H1 (cell line): ENCODE data around the gene GLP1R. TPM values are rescaled to one million over a fixed set of nuclear protein-coding genes. Genes with fewer than 3 reads are reported as not detected.

Source experiments
- CTCF ChIA-PET: fragments of 300-600 bp; sonication (Branson Sonifier 250); formaldehyde crosslinking; loops from one replicate; lab custom pipeline; 2021; ENCODE audit not compliant: partially characterized antibody; lab: Charles Lee
- POLR2A ChIA-PET: fragments of 300-600 bp; sonication (Branson Sonifier 250); formaldehyde crosslinking; loops from one replicate; lab custom pipeline; 2021; ENCODE audit warnings: inconsistent platforms; ENCODE audit not compliant: partially characterized antibody; lab: Charles Lee
- DNase-seq, 2 experiments: peaks; one replicate each; pipeline versions ENCODE4 v3.0.0 to v3.0.0-alpha.2; 2010 to 2022; ENCODE audit warnings: low spot score in 2 of 2, low read depth in 1 of 2, mixed read lengths in 1 of 2
- FAIRE-seq: peaks from 2 replicates; lab custom pipeline; 2011; peaks lifted over from hg19 to GRCh38; lab: Jason Lieb, UNC
- H2AFZ ChIP-seq: 2 replicates; pipeline ENCODE4 v1.8.1; 2012; ENCODE audit warnings: low read length, inconsistent platforms
- H2AK5ac ChIP-seq: 2 replicates; pipeline ENCODE4 v1.6.1; 2013; ENCODE audit warnings: low read depth, low read length
- H2BK120ac ChIP-seq: replicated peaks from 2 replicates; pipeline ENCODE3; 2013; ENCODE audit warnings: low read depth, low read length, inconsistent platforms
- H2BK12ac ChIP-seq: 2 replicates; pipeline ENCODE4 v1.6.1; 2013; ENCODE audit warnings: low read depth, low read length
- H2BK15ac ChIP-seq: 2 replicates; pipeline ENCODE4 v1.6.1; 2013; ENCODE audit warnings: low read length
- H2BK20ac ChIP-seq: 2 replicates; pipeline ENCODE4 v1.6.1; 2013; ENCODE audit warnings: low read length
- H2BK5ac ChIP-seq: 2 replicates; pipeline ENCODE4 v1.6.1; 2013; ENCODE audit warnings: low read depth, low read length
- H3K14ac ChIP-seq: 2 replicates; pipeline ENCODE4 v1.6.1; 2013; ENCODE audit warnings: inconsistent platforms; ENCODE audit not compliant: insufficient read length
- H3K18ac ChIP-seq: 2 replicates; pipeline ENCODE4 v1.6.1; 2013; ENCODE audit warnings: low read length; ENCODE audit errors: extremely low read depth
- H3K23ac ChIP-seq: 2 replicates; pipeline ENCODE4 v1.6.1; 2013; ENCODE audit warnings: inconsistent platforms; ENCODE audit not compliant: insufficient read length
- H3K23me2 ChIP-seq: 2 replicates; pipeline ENCODE4 v1.6.1; 2013; ENCODE audit warnings: low read depth, low read length
- H3K27ac ChIP-seq: 2 replicates; pipeline ENCODE4 v1.6.1; 2011; ENCODE audit warnings: low read depth, low read length, inconsistent platforms
- H3K27me3 ChIP-seq, 4 experiments: replicated peaks in 1 of 4; 1 replicate in 1 of 4; 2 replicates in 3 of 4; pipeline versions ENCODE4 v1.6.1 to v1.8.1; 2011 to 2013; ENCODE audit warnings: low read length in 3 of 4, mild to moderate bottlenecking in 3 of 4, inconsistent platforms in 2 of 4, mixed read lengths in 2 of 4, moderate library complexity in 1 of 4; ENCODE audit not compliant: control insufficient read depth in 3 of 4, insufficient read depth in 3 of 4; ENCODE audit errors: extremely low read depth in 1 of 4
- H3K36me3 ChIP-seq, 4 experiments: 2 replicates each; pipeline versions ENCODE4 v1.6.1 to v1.8.1; 2011 to 2013; ENCODE audit warnings: mild to moderate bottlenecking in 4 of 4, low read length in 3 of 4, moderate library complexity in 2 of 4, control low read depth in 1 of 4, inconsistent platforms in 1 of 4; ENCODE audit not compliant: insufficient read depth in 4 of 4, control insufficient read depth in 2 of 4
- H3K4ac ChIP-seq: replicated peaks from 2 replicates; pipeline ENCODE3; 2013; ENCODE audit warnings: low read length, low read depth, mixed read lengths, inconsistent platforms; ENCODE audit not compliant: insufficient read length
- H3K4me1 ChIP-seq, 4 experiments: replicated peaks in 1 of 4; 1 replicate in 1 of 4; 2 replicates in 3 of 4; pipeline versions ENCODE4 v1.6.1 to v1.8.1; 2011 to 2013; ENCODE audit warnings: low read length in 3 of 4, inconsistent platforms in 2 of 4, mixed read lengths in 1 of 4; ENCODE audit not compliant: insufficient read depth in 4 of 4, control insufficient read depth in 3 of 4
- H3K4me2 ChIP-seq, 2 experiments: 2 replicates each; pipeline versions ENCODE4 v1.6.1 to v1.8.1; 2011 to 2013; ENCODE audit warnings: low read depth in 2 of 2, low read length in 2 of 2, control low read depth in 1 of 2, inconsistent platforms in 1 of 2, mild to moderate bottlenecking in 1 of 2; ENCODE audit not compliant: insufficient read depth in 1 of 2
- H3K4me3 ChIP-seq, 4 experiments: fragments of 200-600, 300-600 bp in 1 of 4; sonication (generic), shearing (Covaris generic), sonication (Bioruptor Twin) in 1 of 4; 2 replicates each; pipeline versions ENCODE4 v1.5.1 to v1.8.1; 2011 to 2016; ENCODE audit warnings: low read length in 4 of 4, low read depth in 3 of 4, control low read depth in 2 of 4, inconsistent platforms in 2 of 4, mild to moderate bottlenecking in 2 of 4, mixed read lengths in 1 of 4, moderate library complexity in 1 of 4; ENCODE audit not compliant: insufficient read depth in 2 of 4; ENCODE audit errors: extremely low read depth in 1 of 4
- H3K56ac ChIP-seq: replicated peaks from 2 replicates; pipeline ENCODE3; 2013; ENCODE audit warnings: low read depth, mild to moderate bottlenecking, mixed read lengths, low read length, inconsistent platforms; ENCODE audit not compliant: insufficient read length
- H3K79me1 ChIP-seq: 2 replicates; pipeline ENCODE4 v1.6.1; 2013; ENCODE audit warnings: low read depth, low read length, control low read depth
- H3K79me2 ChIP-seq, 2 experiments: 2 replicates each; pipeline versions ENCODE4 v1.6.1 to v1.8.1; 2012 to 2013; ENCODE audit warnings: low read length in 2 of 2, mild to moderate bottlenecking in 2 of 2, inconsistent platforms in 1 of 2; ENCODE audit not compliant: insufficient read depth in 2 of 2, control insufficient read depth in 1 of 2
- H3K9ac ChIP-seq, 4 experiments: replicated peaks in 1 of 4; 1 replicate in 1 of 4; 2 replicates in 3 of 4; pipeline versions ENCODE4 v1.6.1 to v1.8.1; 2011 to 2013; ENCODE audit warnings: low read depth in 3 of 4, low read length in 3 of 4, control low read depth in 2 of 4, mild to moderate bottlenecking in 2 of 4, moderate library complexity in 2 of 4, inconsistent platforms in 1 of 4; ENCODE audit errors: extremely low read depth in 1 of 4
- H3K9me3 ChIP-seq, 2 experiments: 2 replicates each; pipeline versions ENCODE4 v1.6.1 to v1.8.1; 2012 to 2013; ENCODE audit warnings: mild to moderate bottlenecking in 2 of 2, moderate library complexity in 2 of 2, control low read depth in 1 of 2, inconsistent platforms in 1 of 2, low read depth in 1 of 2, low read length in 1 of 2, mixed read lengths in 1 of 2; ENCODE audit not compliant: insufficient read depth in 2 of 2
- H4K20me1 ChIP-seq, 2 experiments: replicated peaks in 1 of 2; 2 replicates each; pipeline versions ENCODE3 to v1.8.1; 2011 to 2013; ENCODE audit warnings: inconsistent platforms in 2 of 2, low read length in 2 of 2, mild to moderate bottlenecking in 1 of 2; ENCODE audit not compliant: insufficient read depth in 2 of 2, control insufficient read depth in 1 of 2
- H4K5ac ChIP-seq: 2 replicates; pipeline ENCODE4 v1.6.1; 2013; ENCODE audit warnings: low read length, low read depth, mixed read lengths, inconsistent platforms; ENCODE audit not compliant: insufficient read length
- H4K8ac ChIP-seq: 2 replicates; pipeline ENCODE4 v1.8.0; 2013; ENCODE audit warnings: mild to moderate bottlenecking, moderate library complexity, low read length, inconsistent platforms; ENCODE audit not compliant: insufficient read depth; ENCODE audit errors: extremely low read depth
- H4K91ac ChIP-seq: replicated peaks from 2 replicates; pipeline ENCODE3; 2013; ENCODE audit warnings: low read length, mixed read lengths, inconsistent platforms; ENCODE audit not compliant: insufficient read length
- ATF3 ChIP-seq: IDR thresholded peaks from 2 replicates; pipeline ENCODE4 v1.6.1; 2011; ENCODE audit warnings: low read depth, mild to moderate bottlenecking, low read length; ENCODE audit not compliant: insufficient read depth
- BACH1 ChIP-seq: IDR thresholded peaks from 2 replicates; pipeline ENCODE4 v1.6.1; 2012; ENCODE audit warnings: low read length, improper control_type of control experiment
- EZH2 ChIP-seq: fragments of 200-600 bp; sonication (generic); IDR thresholded peaks from 2 replicates; pipeline ENCODE4 v1.7.1; 2012; ENCODE audit warnings: low read depth, mild to moderate bottlenecking, moderate library complexity, low read length, inconsistent platforms; ENCODE audit not compliant: severe bottlenecking
- FOSL1 ChIP-seq: IDR thresholded peaks from 2 replicates; pipeline ENCODE4 v1.6.1; 2011; ENCODE audit warnings: mild to moderate bottlenecking, low read depth, low read length, moderate library complexity; ENCODE audit not compliant: insufficient read depth
- JUN ChIP-seq: IDR thresholded peaks from 2 replicates; pipeline ENCODE4 v1.6.1; 2011; ENCODE audit warnings: low read depth, mild to moderate bottlenecking, improper control_type of control experiment, low read length
- MAFK ChIP-seq: IDR thresholded peaks from 2 replicates; pipeline ENCODE4 v1.6.1; 2012; ENCODE audit warnings: low read depth, mild to moderate bottlenecking, improper control_type of control experiment, low read length
- MAX ChIP-seq: IDR thresholded peaks from 2 replicates; pipeline ENCODE4 v1.6.1; 2012; ENCODE audit warnings: inconsistent platforms
- POU5F1 ChIP-seq: IDR thresholded peaks from 2 replicates; pipeline ENCODE4 v1.6.1; 2011; ENCODE audit warnings: low read depth, mild to moderate bottlenecking, low read length, moderate library complexity
- RFX5 ChIP-seq: IDR thresholded peaks from 2 replicates; pipeline ENCODE4 v1.6.1; 2011; ENCODE audit warnings: low read depth, low read length, improper control_type of control experiment, borderline replicate concordance
- SAP30 ChIP-seq: fragments of 300-600 bp; sonication (generic); IDR thresholded peaks from 2 replicates; pipeline ENCODE4 v1.7.1; 2012; ENCODE audit warnings: low read length, moderate library complexity, mild to moderate bottlenecking, inconsistent platforms; ENCODE audit not compliant: insufficient read depth, insufficient replicate concordance
- SUZ12 ChIP-seq: fragments of 200-600 bp; sonication (generic); IDR thresholded peaks from 2 replicates; pipeline ENCODE4 v1.6.1; 2012; ENCODE audit warnings: mild to moderate bottlenecking, inconsistent platforms, low read length, moderate library complexity, mixed read lengths
- TAF7 ChIP-seq: optimal IDR thresholded peaks from 2 replicates; pipeline ENCODE3; 2011; ENCODE audit warnings: low read depth, mild to moderate bottlenecking, inconsistent platforms, low read length, moderate library complexity, borderline replicate concordance
- ZNF274 ChIP-seq: IDR thresholded peaks from 2 replicates; pipeline ENCODE4 v1.7.0; 2012; ENCODE audit warnings: low read length, borderline replicate concordance; ENCODE audit errors: extremely low read depth
- WGBS, 2 experiments: shearing (Covaris generic) in 1 of 2; methylation state at CpG; one replicate each; pipeline versions ENCODE4 v1.1.6 to v1.1.7; 2013 to 2015; ENCODE audit warnings: low lambda C conversion rate in 2 of 2, mixed read lengths in 2 of 2, inconsistent platforms in 1 of 2, low coverage in 1 of 2, missing lambda C conversion rate in 1 of 2; ENCODE audit not compliant: insufficient replicate concordance in 2 of 2, insufficient coverage in 1 of 2, insufficient read length in 1 of 2; ENCODE audit errors: extremely low coverage in 1 of 2, missing lambda C conversion rate in 1 of 2; 5-methylcytosine and 5-hydroxymethylcytosine counted together
- polyA plus RNA-seq, 7 experiments: library from polyadenylated mRNA; depleted of rRNA in 3 of 7; stranded (reverse) in 5 of 7; unstranded in 2 of 7; fragments of >200 nt in 5 of 7; fragments of 200-250 nt in 2 of 7; gene quantifications; 1 replicate in 5 of 7; 2 replicates in 1 of 7; 4 replicates in 1 of 7; pipeline versions ENCODE4 v1.2.1 to v1.2.3, GENCODE V29; 2011 to 2013; ENCODE audit warnings: missing spikeins in 2 of 7, mixed read lengths in 2 of 7
- total RNA-seq: library from RNA; stranded (reverse); fragmentation: NEBNext Ultra II Directional; extraction: Animal tissue kit (Norgen Biotek cat#: 25700); gene quantifications from 2 replicates; pipeline ENCODE4 v1.2.1, GENCODE V29; 2021

GLP1R gene
- total and polyA plus RNA-seq, 2 of the 8 experiments (the other 6 are each of a cell fraction or from before 2014, with no cell fraction given), result 2.6 to 2.7 TPM

GRCh38 chr6:39100358-39100757, 51.8 kb downstream of the GLP1R start:
- ChIA-PET CTCF (interaction anchor here (0.9 to 9.0 kb wide), 10 partner anchors 12 to 235 kb away, joined by 3 to 250 read pairs (median 13); no protein-coding TSS in a partner anchor), POLR2A (no interaction called here)
- no peak overlapping the region for H3K14ac ChIP-seq
- no peak overlapping the region for H2AFZ ChIP-seq
- H3K9ac ChIP-seq, result no peak overlapping the region
- 0 out of 8 replicates have a peak, but pooled peaks cover 0 to 3% (median 0%) of the 10 kb centered on the region in 4 experiments for H3K36me3 ChIP-seq
- H2BK20ac ChIP-seq, result no peak overlapping the region
- H2BK15ac ChIP-seq, result no peak overlapping the region
- H3K9me3 ChIP-seq, result no peaks in the 10 kb centered on the region
- H4K5ac ChIP-seq, result no peak overlapping the region
- no peak overlapping the region for H3K23ac ChIP-seq
- no peak overlapping the region for H3K27ac ChIP-seq
- H4K91ac ChIP-seq, result no peak overlapping the region
- no peaks in the 10 kb centered on the region; a peak in 1 of 7 replicates for H3K27me3 ChIP-seq
- H3K4me1 ChIP-seq, result no peaks in the 10 kb centered on the region; a peak in 1 of 7 replicates
- 82% methylated on average over 3 of the region's 3 CpGs; no CpG with 5 or more reads in 1 of the 2 experiments for whole genome bisulfite sequencing, 2 experiments
- no peak overlapping the region for H2BK12ac ChIP-seq
- H3K23me2 ChIP-seq, result no peaks in the 10 kb centered on the region
- no peaks in the 10 kb centered on the region for H3K79me2 ChIP-seq
- FAIRE-seq (no peak), DNase-seq (no peak)
- no peak overlapping the region for H3K18ac ChIP-seq
- no peak overlapping the region for H3K56ac ChIP-seq
- no peaks in the 10 kb centered on the region for H4K20me1 ChIP-seq
- 0 out of 2 replicates have a peak overlapping the region, but pooled peaks have one; percentile 75 for H2AK5ac ChIP-seq
- no peak overlapping the region for H3K4ac ChIP-seq
- H3K79me1 ChIP-seq, result no peaks in the 10 kb centered on the region
- no peak overlapping the region for H2BK120ac ChIP-seq
- no peak overlapping the region for H3K4me3 ChIP-seq
- no peak overlapping the region for H4K8ac ChIP-seq
- no peak overlapping the region for H3K4me2 ChIP-seq
- H2BK5ac ChIP-seq, result no peak overlapping the region
- TF ChIP-seq FOSL1 (no peak), MAX (no peak), TAF7 (no peak), RFX5 (no peak), SUZ12 (no peak), MAFK (no peak), EZH2 (no peak), JUN (no peak), POU5F1 (no peak), ZNF274 (no peak), SAP30 (no peak), ATF3 (no peak), BACH1 (no peak)
